Mesendoderm (in vitro differentiated cells): ENCODE measurements around the gene REM2.
"Not testable (repeated sequence)": the region's sequence is repeated elsewhere in the genome, so short reads cannot be mapped to it uniquely, and the experiment has no call there.

ENCODE experiments used
- DNase-seq: peaks from one replicate; pipeline ENCODE4 v3.0.0; 2013
- H2AK5ac ChIP-seq: 2 replicates; pipeline ENCODE4 v1.6.1; 2013; ENCODE audit warnings: low read length, inconsistent platforms
- H2BK120ac ChIP-seq: 2 replicates; pipeline ENCODE4 v1.6.1; 2013; ENCODE audit warnings: low read depth, mild to moderate bottlenecking, low read length, moderate library complexity, mixed read lengths
- H2BK15ac ChIP-seq: replicated peaks from 2 replicates; pipeline ENCODE4 v1.6.1; 2013; ENCODE audit warnings: low read depth, mild to moderate bottlenecking, moderate library complexity
- H2BK5ac ChIP-seq: 2 replicates; pipeline ENCODE4 v1.6.1; 2013; ENCODE audit warnings: low read length, inconsistent platforms
- H3K18ac ChIP-seq: 2 replicates; pipeline ENCODE4 v1.6.1; 2013; ENCODE audit warnings: mild to moderate bottlenecking, low read length, mixed read lengths
- H3K23ac ChIP-seq: one replicate; pipeline ENCODE4 v1.6.1; 2013; ENCODE audit warnings: low read length
- H3K27ac ChIP-seq: 2 replicates; pipeline ENCODE4 v1.5.1; 2013; ENCODE audit warnings: low read depth, mild to moderate bottlenecking, inconsistent platforms, low read length, moderate library complexity
- H3K27me3 ChIP-seq: 2 replicates; pipeline ENCODE4 v1.6.1; 2013; ENCODE audit warnings: low read length, control low read depth, mild to moderate bottlenecking, inconsistent platforms; ENCODE audit not compliant: insufficient read depth, poor library complexity
- H3K36me3 ChIP-seq: 2 replicates; pipeline ENCODE4 v1.6.1; 2013; ENCODE audit warnings: low read length, inconsistent platforms; ENCODE audit not compliant: control insufficient read depth, insufficient read depth
- H3K4ac ChIP-seq: one replicate; pipeline ENCODE4 v1.6.1; 2013; ENCODE audit warnings: low read depth, mild to moderate bottlenecking, low read length, moderate library complexity
- H3K4me1 ChIP-seq: 2 replicates; pipeline ENCODE4 v1.6.1; 2013; ENCODE audit warnings: low read depth, low read length, inconsistent platforms; ENCODE audit not compliant: control insufficient read depth
- H3K4me2 ChIP-seq: 2 replicates; pipeline ENCODE4 v1.6.1; 2013; ENCODE audit warnings: low read length
- H3K4me3 ChIP-seq: 2 replicates; pipeline ENCODE4 v1.5.1; 2013; ENCODE audit warnings: mild to moderate bottlenecking, low read length
- H3K56ac ChIP-seq: one replicate; pipeline ENCODE4 v1.6.1; 2013; ENCODE audit warnings: low read length
- H3K79me1 ChIP-seq: 2 replicates; pipeline ENCODE4 v1.6.1; 2013; ENCODE audit warnings: low read length, inconsistent platforms
- H3K79me2 ChIP-seq: 2 replicates; pipeline ENCODE4 v1.6.1; 2013; ENCODE audit warnings: mild to moderate bottlenecking, low read length; ENCODE audit not compliant: control insufficient read depth, insufficient read depth
- H3K9ac ChIP-seq: 2 replicates; pipeline ENCODE4 v1.6.1; 2013; ENCODE audit warnings: low read length, inconsistent platforms
- H4K5ac ChIP-seq: one replicate; pipeline ENCODE4 v1.6.1; 2013; ENCODE audit warnings: low read length
- H4K8ac ChIP-seq: one replicate; pipeline ENCODE4 v1.6.1; 2013; ENCODE audit warnings: low read depth, mild to moderate bottlenecking, control low read depth, low read length, moderate library complexity
- WGBS: extraction: QIAGEN DNeasy Blood & Tissue Kit; methylation state at CpG from one replicate; pipeline ENCODE4 v1.1.7; 2013; ENCODE audit warnings: low lambda C conversion rate, missing lambda C conversion rate; ENCODE audit not compliant: insufficient coverage; ENCODE audit errors: extremely low coverage; 5-methylcytosine and 5-hydroxymethylcytosine counted together

The REM2 gene

DNA sequence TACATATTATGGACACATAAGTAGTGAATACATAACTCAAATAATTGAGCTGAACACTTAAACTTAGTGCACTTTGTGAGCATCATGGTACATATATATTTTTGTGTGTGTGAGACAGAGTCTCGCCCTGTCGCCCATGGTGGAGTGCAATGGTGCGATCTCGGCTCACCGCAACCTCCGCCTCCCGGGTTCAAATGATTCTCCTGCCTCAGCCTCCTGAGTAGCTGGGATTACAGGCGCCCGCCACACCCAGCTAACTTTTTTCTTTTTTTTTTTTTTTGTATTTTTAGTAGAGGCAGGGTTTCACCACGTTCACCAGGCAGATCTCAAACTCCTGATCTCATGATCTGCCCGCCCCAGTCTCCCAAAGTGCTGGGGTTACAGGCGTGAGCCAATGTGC, 30.8 kb upstream of the REM2 start:
- not testable (repeated sequence) for H3K18ac ChIP-seq, H2BK5ac ChIP-seq, H4K5ac ChIP-seq, H3K36me3 ChIP-seq, H2BK120ac ChIP-seq, H3K79me1 ChIP-seq, H3K79me2 ChIP-seq, H2BK15ac ChIP-seq, H3K27ac ChIP-seq, H3K4me2 ChIP-seq, H3K9ac ChIP-seq, H4K8ac ChIP-seq, H3K4me1 ChIP-seq, H3K4ac ChIP-seq, H3K27me3 ChIP-seq, H2AK5ac ChIP-seq, H3K23ac ChIP-seq, H3K4me3 ChIP-seq, H3K56ac ChIP-seq, DNase-seq
- WGBS: no CpG with 5 or more reads among the region's 12 CpGs

DNA sequence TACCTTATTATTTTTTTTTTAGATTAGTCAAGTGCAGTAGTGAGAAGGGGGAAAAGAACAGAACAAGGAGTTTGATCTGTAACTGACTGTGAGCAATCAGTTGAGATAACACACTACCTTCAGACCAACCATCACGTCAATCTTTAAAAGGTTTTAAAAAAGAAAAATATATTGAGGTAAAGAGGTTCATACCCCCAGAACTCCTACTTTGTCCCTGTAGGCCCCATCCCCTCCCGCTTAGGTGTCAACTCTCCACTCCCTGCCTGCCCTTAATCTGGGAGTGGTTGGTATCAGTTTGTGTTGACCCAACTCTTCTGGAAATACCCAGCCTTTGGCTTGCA, 30.5 kb upstream of the REM2 start:
- no peak overlapping the region for H2BK120ac ChIP-seq
- no peak overlapping the region for H3K27ac ChIP-seq
- H3K79me1 ChIP-seq: no peaks in the 10 kb centered on the region
- no peak overlapping the region for H2BK5ac ChIP-seq
- no peak for DNase-seq
- H3K4me2 ChIP-seq: no peak overlapping the region
- H3K4me1 ChIP-seq: peaks cover 2% of the 10 kb centered on the region
- H3K56ac ChIP-seq: peak overlapping the region; percentile 61
- no peak overlapping the region for H4K5ac ChIP-seq
- no CpG with 5 or more reads among the region's 2 CpGs for WGBS
- no peak overlapping the region for H2AK5ac ChIP-seq
- peak overlapping the region; percentile 11 for H3K9ac ChIP-seq
- no peak overlapping the region for H2BK15ac ChIP-seq
- H3K23ac ChIP-seq: no peak overlapping the region
- H3K4ac ChIP-seq: no peak overlapping the region
- no peak overlapping the region for H4K8ac ChIP-seq
- H3K36me3 ChIP-seq: no peaks in the 10 kb centered on the region
- H3K79me2 ChIP-seq: no peaks in the 10 kb centered on the region
- no peak overlapping the region for H3K18ac ChIP-seq
- H3K27me3 ChIP-seq: no peaks in the 10 kb centered on the region
- H3K4me3 ChIP-seq: no peak overlapping the region

DNA sequence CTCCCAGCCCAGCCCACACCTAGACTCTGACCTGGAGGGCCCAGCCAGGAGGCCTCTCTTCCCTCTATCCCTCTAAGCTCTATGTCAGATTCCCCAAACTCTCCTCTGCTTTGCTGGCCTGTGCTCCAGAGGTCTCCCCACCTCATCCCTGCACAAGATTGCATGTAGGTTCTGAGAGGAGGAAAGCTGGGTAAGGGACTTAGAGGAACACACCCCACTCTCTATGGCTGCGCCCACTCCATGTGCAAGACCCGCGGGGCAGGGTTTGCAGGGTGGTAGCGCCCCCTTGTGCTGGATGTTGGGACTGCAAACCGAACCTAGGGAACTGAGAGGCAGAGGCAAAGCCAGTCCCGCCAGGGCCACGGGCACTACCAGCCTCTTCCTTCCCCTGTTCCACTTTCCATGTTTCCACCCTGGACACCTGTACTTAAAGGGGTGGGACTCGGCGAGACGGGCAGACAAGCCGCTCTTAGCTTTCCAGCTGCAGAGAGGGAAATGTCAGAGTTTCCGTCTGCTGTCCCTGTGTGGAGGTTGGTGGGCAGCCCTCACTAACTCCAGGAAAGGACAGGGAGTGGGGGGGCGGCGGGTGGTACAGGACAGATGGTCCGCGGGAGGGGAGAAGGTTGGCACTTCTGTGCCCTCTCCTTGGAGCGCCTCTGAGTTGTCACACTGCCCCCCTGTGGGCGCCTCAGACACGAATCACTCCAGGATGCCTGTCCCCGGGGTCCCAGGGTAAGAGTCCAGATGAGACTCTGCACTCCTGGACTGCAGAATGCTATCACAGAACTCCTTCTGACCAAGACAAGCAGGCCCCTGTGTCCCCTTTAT, 29.9 kb upstream of the REM2 start:
- Histone ChIP-seq H3K18ac (peak overlapping the region; percentile 35), H3K4me1 (peaks cover 2% of the 10 kb centered on the region), H4K8ac (no peak overlapping the region), H3K4ac (peak overlapping the region; percentile 89), H2AK5ac (no peak overlapping the region), H3K79me1 (no peaks in the 10 kb centered on the region), H2BK5ac (peak overlapping the region; percentile 8), H3K56ac (peak overlapping the region; percentile 77), H3K27ac (no peak overlapping the region), H3K23ac (no peak overlapping the region), H2BK120ac (no peak overlapping the region), H3K4me3 (no peak overlapping the region), H3K36me3 (no peaks in the 10 kb centered on the region), H3K27me3 (no peaks in the 10 kb centered on the region), H3K9ac (peak overlapping the region; percentile 62), H4K5ac (no peak overlapping the region), H2BK15ac (no peak overlapping the region), H3K4me2 (peak overlapping the region; percentile 19), H3K79me2 (no peaks in the 10 kb centered on the region)
- DNase-seq: peak; percentile 89
- no CpG with 5 or more reads among the region's 20 CpGs for WGBS

DNA sequence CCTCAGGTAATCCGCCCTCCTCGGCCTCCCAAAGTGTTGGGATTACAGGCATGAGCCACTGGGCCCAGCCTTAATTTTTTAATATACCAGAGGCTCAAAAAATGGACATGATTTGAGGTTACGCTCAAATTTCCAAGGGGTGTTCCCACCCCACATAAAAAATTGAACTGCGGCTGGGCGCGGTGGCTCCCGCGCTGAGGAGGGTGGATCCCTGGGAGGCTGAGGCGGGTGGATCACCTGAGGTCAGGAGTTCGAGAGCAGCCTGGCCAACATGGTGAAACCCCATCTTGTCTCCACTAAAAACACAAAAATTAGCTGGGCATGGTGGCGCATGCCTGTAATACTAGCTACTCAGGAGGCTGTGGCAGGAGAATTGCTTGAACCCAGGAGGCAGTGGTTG, 28.7 kb upstream of the REM2 start:
- not testable (repeated sequence) for H4K8ac ChIP-seq, H3K56ac ChIP-seq, H3K18ac ChIP-seq, H3K79me1 ChIP-seq, H2BK15ac ChIP-seq, H3K4me2 ChIP-seq, H2AK5ac ChIP-seq, H3K4ac ChIP-seq, DNase-seq, H2BK120ac ChIP-seq, H3K9ac ChIP-seq, H3K27ac ChIP-seq, H3K27me3 ChIP-seq, H4K5ac ChIP-seq, H2BK5ac ChIP-seq, H3K4me1 ChIP-seq, H3K36me3 ChIP-seq, H3K4me3 ChIP-seq, H3K23ac ChIP-seq, H3K79me2 ChIP-seq
- no CpG with 5 or more reads among the region's 11 CpGs for WGBS

DNA sequence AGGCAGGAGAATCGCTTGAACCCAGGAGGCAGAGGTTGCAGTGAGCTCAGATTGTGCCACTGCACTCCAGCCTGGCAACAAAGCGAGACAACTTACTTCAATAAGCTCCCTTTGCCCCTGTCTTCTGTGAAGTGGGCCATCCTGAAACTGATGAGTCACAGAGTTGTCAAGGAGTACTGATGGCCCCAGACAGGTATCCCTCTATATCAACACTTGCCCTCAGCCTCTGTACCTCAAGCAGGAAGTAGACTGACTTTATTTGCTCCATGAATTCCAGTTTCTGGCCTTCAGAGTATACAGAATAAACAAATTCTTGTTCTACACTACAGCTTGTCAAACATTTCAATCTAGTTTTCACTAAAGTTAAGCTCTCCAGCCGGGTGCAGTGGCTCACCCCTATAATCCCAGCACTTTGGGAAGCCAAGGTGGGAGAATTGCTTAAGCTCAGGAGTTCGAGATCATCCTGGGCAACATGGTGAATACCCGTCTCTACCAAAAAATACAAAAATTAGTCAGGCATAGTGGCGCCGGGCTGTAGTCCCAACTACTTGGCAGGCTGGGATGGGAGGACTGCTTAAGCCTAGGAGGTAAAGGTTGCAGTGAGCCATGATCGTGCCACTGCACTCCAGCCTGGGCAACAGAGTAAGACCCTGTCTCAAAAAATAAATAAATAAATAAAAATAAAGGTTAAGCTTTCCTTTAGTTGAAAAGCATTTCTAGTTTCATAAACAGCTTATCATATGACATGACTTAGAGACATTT, 27.9 kb upstream of the REM2 start:
- no peak overlapping the region for H4K5ac ChIP-seq
- no peak overlapping the region for H3K4me3 ChIP-seq
- no peaks in the 10 kb centered on the region for H3K79me1 ChIP-seq
- no peak overlapping the region for H3K4me2 ChIP-seq
- no peak for DNase-seq
- no peaks in the 10 kb centered on the region for H3K36me3 ChIP-seq
- H2AK5ac ChIP-seq: no peak overlapping the region
- no peak overlapping the region for H3K27ac ChIP-seq
- H3K4ac ChIP-seq: no peak overlapping the region
- no peak overlapping the region for H2BK5ac ChIP-seq
- no CpG with 5 or more reads among the region's 8 CpGs for WGBS
- H3K23ac ChIP-seq: no peak overlapping the region
- H3K4me1 ChIP-seq: no peaks in the 10 kb centered on the region
- no peaks in the 10 kb centered on the region for H3K27me3 ChIP-seq
- H2BK15ac ChIP-seq: no peak overlapping the region
- H3K18ac ChIP-seq: no peak overlapping the region
- H3K9ac ChIP-seq: no peak overlapping the region
- no peaks in the 10 kb centered on the region for H3K79me2 ChIP-seq
- H3K56ac ChIP-seq: no peak overlapping the region
- no peak overlapping the region for H2BK120ac ChIP-seq
- H4K8ac ChIP-seq: no peak overlapping the region
